ENCODE results near the gene CACTIN.

DNA sequence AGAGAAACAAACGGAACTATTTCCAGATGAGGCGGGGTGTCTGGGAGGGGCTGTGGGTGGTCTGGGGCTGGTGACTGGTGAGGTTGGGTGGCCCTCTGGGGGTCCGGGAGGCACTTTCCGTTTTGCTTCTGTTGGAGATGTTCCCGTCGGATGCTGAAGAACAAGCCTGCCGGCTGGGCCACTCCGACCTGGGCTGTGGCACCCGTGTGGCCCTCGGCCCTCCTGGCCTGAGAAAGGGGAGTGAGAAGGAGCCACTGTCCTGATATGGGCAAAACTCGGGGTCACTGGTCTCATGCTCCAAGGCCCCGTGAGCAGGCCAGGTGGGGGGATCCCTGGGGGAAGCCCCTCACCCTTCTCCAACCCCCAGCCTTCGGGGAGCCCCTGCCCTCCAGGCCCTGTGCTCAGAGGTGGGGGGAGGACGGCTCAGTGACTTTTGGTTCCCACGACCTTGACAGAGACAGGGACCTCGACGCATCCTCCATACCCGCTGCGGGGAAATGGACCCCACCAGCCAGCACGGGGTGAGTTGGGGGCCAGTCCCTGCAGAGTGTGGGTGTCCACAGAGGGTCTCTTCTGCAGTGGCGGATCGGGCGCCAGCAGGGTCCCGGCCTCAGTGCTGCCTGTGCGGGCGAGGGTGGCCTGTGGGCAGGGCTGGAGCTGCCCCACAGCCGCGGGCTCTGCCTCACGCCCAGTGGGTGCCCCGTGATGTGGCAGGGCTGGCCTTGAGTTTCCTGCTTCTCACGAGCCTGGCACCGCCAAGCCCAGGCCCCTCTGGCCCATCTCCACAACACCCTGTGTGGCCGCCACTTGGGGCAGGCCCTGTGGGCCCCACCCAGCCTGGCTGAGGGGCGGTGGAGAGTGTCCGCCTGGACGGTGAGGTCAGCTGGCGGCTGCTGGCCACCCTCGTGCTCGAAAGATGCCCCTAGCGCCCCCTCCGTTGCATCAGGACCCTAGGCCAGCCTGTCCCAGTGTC lies 15.6 kb downstream of the CACTIN start:
- TF ChIP-seq POLR2A (IDR thresholded peaks at IDR 0.05) (no peak), POLR2AphosphoS5 (IDR thresholded peaks at IDR 0.05) (no peak)
- TF ChIP-seq, protein P1, sequence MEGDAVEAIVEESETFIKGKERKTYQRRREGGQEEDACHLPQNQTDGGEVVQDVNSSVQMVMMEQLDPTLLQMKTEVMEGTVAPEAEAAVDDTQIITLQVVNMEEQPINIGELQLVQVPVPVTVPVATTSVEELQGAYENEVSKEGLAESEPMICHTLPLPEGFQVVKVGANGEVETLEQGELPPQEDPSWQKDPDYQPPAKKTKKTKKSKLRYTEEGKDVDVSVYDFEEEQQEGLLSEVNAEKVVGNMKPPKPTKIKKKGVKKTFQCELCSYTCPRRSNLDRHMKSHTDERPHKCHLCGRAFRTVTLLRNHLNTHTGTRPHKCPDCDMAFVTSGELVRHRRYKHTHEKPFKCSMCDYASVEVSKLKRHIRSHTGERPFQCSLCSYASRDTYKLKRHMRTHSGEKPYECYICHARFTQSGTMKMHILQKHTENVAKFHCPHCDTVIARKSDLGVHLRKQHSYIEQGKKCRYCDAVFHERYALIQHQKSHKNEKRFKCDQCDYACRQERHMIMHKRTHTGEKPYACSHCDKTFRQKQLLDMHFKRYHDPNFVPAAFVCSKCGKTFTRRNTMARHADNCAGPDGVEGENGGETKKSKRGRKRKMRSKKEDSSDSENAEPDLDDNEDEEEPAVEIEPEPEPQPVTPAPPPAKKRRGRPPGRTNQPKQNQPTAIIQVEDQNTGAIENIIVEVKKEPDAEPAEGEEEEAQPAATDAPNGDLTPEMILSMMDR (IDR thresholded peaks at IDR 0.05) = no peak
